Liver (tissue), 9 donors: Measurements from ENCODE around the gene PAK4. TPM values are rescaled to one million over a fixed set of nuclear protein-coding genes. Genes with fewer than 3 reads are reported as not detected.

Experiments used
- DNase-seq: peaks from one replicate; pipeline ENCODE4 v3.0.0-alpha.2; 2017; ENCODE audit warnings: low spot score
- H3K27ac ChIP-seq, 2 donors: one replicate each; pipeline ENCODE4 v1.7.0; 2013; ENCODE audit warnings: inconsistent platforms in 2 of 2, low read length in 2 of 2, control low read depth in 1 of 2, low read depth in 1 of 2, mild to moderate bottlenecking in 1 of 2
- H3K27me3 ChIP-seq, 4 donors: one replicate each; pipeline versions ENCODE4 v1.6.1 to v1.7.0; 2013; ENCODE audit warnings: low read length in 3 of 4, inconsistent platforms in 1 of 4, mild to moderate bottlenecking in 1 of 4, moderate library complexity in 1 of 4; ENCODE audit not compliant: control insufficient read depth in 4 of 4, insufficient read depth in 4 of 4
- H3K36me3 ChIP-seq, 4 donors: one replicate each; pipeline versions ENCODE4 v1.6.1 to v1.7.0; 2013; ENCODE audit warnings: low read length in 3 of 4, mild to moderate bottlenecking in 3 of 4, low read depth in 1 of 4, moderate library complexity in 1 of 4; ENCODE audit not compliant: control insufficient read depth in 4 of 4, insufficient read depth in 3 of 4
- H3K4me1 ChIP-seq, 4 donors: one replicate each; pipeline versions ENCODE4 v1.6.1 to v1.7.0; 2013; ENCODE audit warnings: low read length in 3 of 4, mild to moderate bottlenecking in 3 of 4, moderate library complexity in 1 of 4; ENCODE audit not compliant: control insufficient read depth in 4 of 4, insufficient read depth in 4 of 4
- H3K4me3 ChIP-seq, 3 donors: one replicate each; pipeline versions ENCODE4 v1.6.1 to v1.7.0; 2013; ENCODE audit warnings: low read length in 3 of 3, control low read depth in 1 of 3, low read depth in 1 of 3, mild to moderate bottlenecking in 1 of 3
- H3K9ac ChIP-seq, 2 donors: one replicate each; pipeline ENCODE4 v1.7.0; 2013; ENCODE audit warnings: low read length in 2 of 2, mild to moderate bottlenecking in 2 of 2, moderate library complexity in 2 of 2, control low read depth in 1 of 2, low read depth in 1 of 2
- H3K9me3 ChIP-seq, 4 donors: one replicate each; pipeline versions ENCODE4 v1.6.1 to v1.7.0; 2013; ENCODE audit warnings: low read length in 3 of 4; ENCODE audit not compliant: control insufficient read depth in 4 of 4
- EGR1 ChIP-seq, 2 donors: IDR thresholded peaks; 2 replicates each; pipeline ENCODE4 v1.6.1; 2016 to 2018; ENCODE audit warnings: antibody characterized with exemption in 2 of 2, low read depth in 2 of 2
- FOXA1 ChIP-seq: IDR thresholded peaks from 2 replicates; pipeline ENCODE4 v1.6.1; 2016; ENCODE audit warnings: antibody characterized with exemption
- FOXA2 ChIP-seq: IDR thresholded peaks from 2 replicates; pipeline ENCODE4 v1.6.1; 2016; ENCODE audit warnings: antibody characterized with exemption
- GABPA ChIP-seq, 2 donors: IDR thresholded peaks in 1 of 2; conservative IDR thresholded peaks in 1 of 2; 2 replicates each; pipeline ENCODE4 v1.6.1; 2016; ENCODE audit warnings: antibody characterized with exemption in 2 of 2, mild to moderate bottlenecking in 1 of 2, moderate library complexity in 1 of 2
- HNF4A ChIP-seq, 2 donors: conservative IDR thresholded peaks; 2 replicates each; pipeline ENCODE4 v1.6.1; 2016; ENCODE audit warnings: antibody characterized with exemption in 2 of 2, mild to moderate bottlenecking in 2 of 2
- JUND ChIP-seq, 2 donors: IDR thresholded peaks; 2 replicates each; pipeline ENCODE4 v1.6.1; 2016; ENCODE audit warnings: antibody characterized with exemption in 2 of 2
- RAD21 ChIP-seq, 2 donors: IDR thresholded peaks; 2 replicates each; pipeline ENCODE4 v1.6.1; 2016; ENCODE audit warnings: antibody characterized with exemption in 2 of 2, mild to moderate bottlenecking in 2 of 2
- RXRA ChIP-seq, 2 donors: IDR thresholded peaks; 2 replicates each; pipeline ENCODE4 v1.6.1; 2017 to 2018; ENCODE audit warnings: antibody characterized with exemption in 2 of 2, mild to moderate bottlenecking in 1 of 2
- SP1 ChIP-seq: IDR thresholded peaks from 2 replicates; pipeline ENCODE4 v1.6.1; 2018; ENCODE audit warnings: antibody characterized with exemption, mild to moderate bottlenecking
- TAF1 ChIP-seq: conservative IDR thresholded peaks from 2 replicates; pipeline ENCODE4 v1.6.1; 2016; ENCODE audit warnings: antibody characterized with exemption, mild to moderate bottlenecking
- WGBS: extraction: QIAGEN DNeasy Blood & Tissue Kit; methylation state at CpG from one replicate; pipeline ENCODE4 v1.1.7; 2013; 5-methylcytosine and 5-hydroxymethylcytosine counted together
- polyA plus RNA-seq, 2 donors: library from polyadenylated mRNA; stranded (reverse) in 1 of 2; unstranded in 1 of 2; fragments of 200-250 nt in 1 of 2; fragments of >200 nt in 1 of 2; fragmentation: Nextera tagmentation in 1 of 2; extraction: Ambion mirVana in 1 of 2; gene quantifications; one replicate each; pipeline versions ENCODE4 v1.2.1 to v1.2.3, GENCODE V29; 2013 to 2015
- total RNA-seq, 2 donors: library from RNA; depleted of rRNA; stranded (reverse); fragments of >200 nt; gene quantifications; one replicate each; pipeline ENCODE4 v1.2.3, GENCODE V29; 2014
- TF ChIP-seq, protein P1 (sequence below): IDR thresholded peaks from 2 replicates; pipeline ENCODE4 v1.6.1; 2016; ENCODE audit warnings: antibody characterized with exemption, mild to moderate bottlenecking
- TF ChIP-seq, protein P2 (sequence below): fragments of 150-350 bp; IDR thresholded peaks from 2 replicates; pipeline ENCODE4 v1.5.1; 2017; ENCODE audit warnings: improper control_type of control experiment, low read depth, low read length; ENCODE audit not compliant: missing input control
- TF ChIP-seq, protein P3 (sequence below): IDR thresholded peaks from 2 replicates; pipeline ENCODE4 v1.6.1; 2016; ENCODE audit warnings: antibody characterized with exemption
- donor health status: healthy.
- donor health status: healthy.
- donor health status: healthy.
- donor health status: healthy.
- donor health status: healthy.

Gene PAK4
- total and polyA plus RNA-seq, 4 donors = 5.4 to 16.6 (median 7.7) TPM

DNA sequence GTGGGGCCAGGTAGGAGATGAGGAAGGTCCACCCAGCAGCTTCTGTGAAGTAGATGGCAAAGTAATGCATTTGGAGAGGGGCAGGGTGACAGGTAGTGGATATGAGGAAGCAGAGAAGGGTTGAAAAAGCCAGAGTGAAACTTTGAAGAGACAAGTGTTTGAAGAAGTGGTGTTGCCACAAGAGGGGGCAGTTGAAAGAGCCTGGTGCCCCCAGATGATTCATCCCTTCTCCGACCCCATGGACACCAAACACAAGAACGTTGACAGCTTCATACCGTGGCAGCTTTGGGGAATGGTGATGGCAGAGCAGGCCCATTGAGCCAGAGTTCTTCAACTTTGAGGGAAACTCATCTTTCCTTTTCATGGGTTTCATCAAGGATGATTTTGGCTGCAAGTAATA lies 99.3 kb downstream of the PAK4 start:
- no peaks in the 10 kb centered on the region for H3K36me3 ChIP-seq
- no peaks in the 10 kb centered on the region for H3K4me1 ChIP-seq
- H3K27me3 ChIP-seq = no peaks in the 10 kb centered on the region
- no peak overlapping the region for H3K4me3 ChIP-seq
- DNase-seq = no peak
- H3K9ac ChIP-seq = no peak overlapping the region
- H3K27ac ChIP-seq = no peak overlapping the region
- H3K9me3 ChIP-seq = no peaks in the 10 kb centered on the region
- TF ChIP-seq, protein P1, sequence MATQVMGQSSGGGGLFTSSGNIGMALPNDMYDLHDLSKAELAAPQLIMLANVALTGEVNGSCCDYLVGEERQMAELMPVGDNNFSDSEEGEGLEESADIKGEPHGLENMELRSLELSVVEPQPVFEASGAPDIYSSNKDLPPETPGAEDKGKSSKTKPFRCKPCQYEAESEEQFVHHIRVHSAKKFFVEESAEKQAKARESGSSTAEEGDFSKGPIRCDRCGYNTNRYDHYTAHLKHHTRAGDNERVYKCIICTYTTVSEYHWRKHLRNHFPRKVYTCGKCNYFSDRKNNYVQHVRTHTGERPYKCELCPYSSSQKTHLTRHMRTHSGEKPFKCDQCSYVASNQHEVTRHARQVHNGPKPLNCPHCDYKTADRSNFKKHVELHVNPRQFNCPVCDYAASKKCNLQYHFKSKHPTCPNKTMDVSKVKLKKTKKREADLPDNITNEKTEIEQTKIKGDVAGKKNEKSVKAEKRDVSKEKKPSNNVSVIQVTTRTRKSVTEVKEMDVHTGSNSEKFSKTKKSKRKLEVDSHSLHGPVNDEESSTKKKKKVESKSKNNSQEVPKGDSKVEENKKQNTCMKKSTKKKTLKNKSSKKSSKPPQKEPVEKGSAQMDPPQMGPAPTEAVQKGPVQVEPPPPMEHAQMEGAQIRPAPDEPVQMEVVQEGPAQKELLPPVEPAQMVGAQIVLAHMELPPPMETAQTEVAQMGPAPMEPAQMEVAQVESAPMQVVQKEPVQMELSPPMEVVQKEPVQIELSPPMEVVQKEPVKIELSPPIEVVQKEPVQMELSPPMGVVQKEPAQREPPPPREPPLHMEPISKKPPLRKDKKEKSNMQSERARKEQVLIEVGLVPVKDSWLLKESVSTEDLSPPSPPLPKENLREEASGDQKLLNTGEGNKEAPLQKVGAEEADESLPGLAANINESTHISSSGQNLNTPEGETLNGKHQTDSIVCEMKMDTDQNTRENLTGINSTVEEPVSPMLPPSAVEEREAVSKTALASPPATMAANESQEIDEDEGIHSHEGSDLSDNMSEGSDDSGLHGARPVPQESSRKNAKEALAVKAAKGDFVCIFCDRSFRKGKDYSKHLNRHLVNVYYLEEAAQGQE = no peak
- TF ChIP-seq HNF4A (conservative IDR thresholded peaks at IDR 0.05) (no peak), RXRA (IDR thresholded peaks at IDR 0.05) (no peak), TAF1 (no peak), SP1 (no peak), GABPA (IDR thresholded peaks at IDR 0.05 in 1 of 2, conservative IDR thresholded peaks at IDR 0.05 in 1 of 2) (no peak), EGR1 (IDR thresholded peaks at IDR 0.05; ENCODE audit: low read depth in 2 of 2) (no peak), RAD21 (IDR thresholded peaks at IDR 0.05) (no peak), FOXA1 (no peak), JUND (IDR thresholded peaks at IDR 0.05) (no peak), FOXA2 (no peak)
- TF ChIP-seq, protein P2, sequence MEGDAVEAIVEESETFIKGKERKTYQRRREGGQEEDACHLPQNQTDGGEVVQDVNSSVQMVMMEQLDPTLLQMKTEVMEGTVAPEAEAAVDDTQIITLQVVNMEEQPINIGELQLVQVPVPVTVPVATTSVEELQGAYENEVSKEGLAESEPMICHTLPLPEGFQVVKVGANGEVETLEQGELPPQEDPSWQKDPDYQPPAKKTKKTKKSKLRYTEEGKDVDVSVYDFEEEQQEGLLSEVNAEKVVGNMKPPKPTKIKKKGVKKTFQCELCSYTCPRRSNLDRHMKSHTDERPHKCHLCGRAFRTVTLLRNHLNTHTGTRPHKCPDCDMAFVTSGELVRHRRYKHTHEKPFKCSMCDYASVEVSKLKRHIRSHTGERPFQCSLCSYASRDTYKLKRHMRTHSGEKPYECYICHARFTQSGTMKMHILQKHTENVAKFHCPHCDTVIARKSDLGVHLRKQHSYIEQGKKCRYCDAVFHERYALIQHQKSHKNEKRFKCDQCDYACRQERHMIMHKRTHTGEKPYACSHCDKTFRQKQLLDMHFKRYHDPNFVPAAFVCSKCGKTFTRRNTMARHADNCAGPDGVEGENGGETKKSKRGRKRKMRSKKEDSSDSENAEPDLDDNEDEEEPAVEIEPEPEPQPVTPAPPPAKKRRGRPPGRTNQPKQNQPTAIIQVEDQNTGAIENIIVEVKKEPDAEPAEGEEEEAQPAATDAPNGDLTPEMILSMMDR = no peak
- TF ChIP-seq, protein P3, sequence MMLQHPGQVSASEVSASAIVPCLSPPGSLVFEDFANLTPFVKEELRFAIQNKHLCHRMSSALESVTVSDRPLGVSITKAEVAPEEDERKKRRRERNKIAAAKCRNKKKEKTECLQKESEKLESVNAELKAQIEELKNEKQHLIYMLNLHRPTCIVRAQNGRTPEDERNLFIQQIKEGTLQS = no peak
- WGBS = 33% methylated on average over 3 of the region's 3 CpGs

Other genes starting within 250 kb of the PAK4 start
- 1 to 10 TPM; 4.9 to 5.5 TPM for gene RINL, start 247.5 kb upstream of the PAK4 start, total RNA-seq
- 1 to 10 TPM; 5.5 to 8.7 TPM for gene RINL, start 247.5 kb upstream of the PAK4 start, polyA plus RNA-seq
- gene SIRT2, start 226.2 kb upstream of the PAK4 start, total RNA-seq = 10 to 100 TPM; 21.8 to 42.2 TPM
- 10 to 100 TPM; 26.1 to 27.6 TPM for gene SIRT2, start 226.2 kb upstream of the PAK4 start, polyA plus RNA-seq
- 10 to 100 TPM; 10.0 to 19.7 TPM for gene NFKBIB, start 225.8 kb upstream of the PAK4 start, total RNA-seq
- gene NFKBIB, start 225.8 kb upstream of the PAK4 start, polyA plus RNA-seq = 10 to 100 TPM in 1 of 2 donors, 1 to 10 TPM in 1; 8.0 to 25.4 TPM
- gene CCER2, start 213.6 kb upstream of the PAK4 start, total RNA-seq = under 1 TPM; 0.08 to 0.14 TPM
- under 1 TPM in 1 of 2 donors, not detected in 1; 0.16 TPM for gene CCER2, start 213.6 kb upstream of the PAK4 start, polyA plus RNA-seq
- gene SARS2, start 195.0 kb upstream of the PAK4 start, total RNA-seq = 10 to 100 TPM; 15.9 to 19.2 TPM
- 10 to 100 TPM; 16.4 to 17.8 TPM for gene SARS2, start 195.0 kb upstream of the PAK4 start, polyA plus RNA-seq
- gene MRPS12, start 194.8 kb upstream of the PAK4 start, total RNA-seq = 10 to 100 TPM; 19.0 to 20.2 TPM
- gene MRPS12, start 194.8 kb upstream of the PAK4 start, polyA plus RNA-seq = 10 to 100 TPM; 59.6 to 62.0 TPM
- 10 to 100 TPM; 21.3 to 31.9 TPM for gene FBXO17, start 150.0 kb upstream of the PAK4 start, total RNA-seq
- gene FBXO17, start 150.0 kb upstream of the PAK4 start, polyA plus RNA-seq = 10 to 100 TPM; 19.7 to 25.6 TPM
- gene FBXO27, start 93.2 kb upstream of the PAK4 start, total RNA-seq = 1 to 10 TPM; 3.1 to 4.3 TPM
- 1 to 10 TPM; 2.1 to 5.0 TPM for gene FBXO27, start 93.2 kb upstream of the PAK4 start, polyA plus RNA-seq
- gene ACP7, start 41.4 kb upstream of the PAK4 start, total RNA-seq = under 1 TPM in 1 of 2 donors, not detected in 1; 0.05 TPM
- not detected for gene ACP7, start 41.4 kb upstream of the PAK4 start, polyA plus RNA-seq
- not detected for gene NCCRP1, start 71.2 kb downstream of the PAK4 start, total RNA-seq
- gene NCCRP1, start 71.2 kb downstream of the PAK4 start, polyA plus RNA-seq = not detected
- not detected for gene SYCN, start 78.5 kb downstream of the PAK4 start, total RNA-seq
- gene SYCN, start 78.5 kb downstream of the PAK4 start, polyA plus RNA-seq = not detected
- not detected for gene IFNL3, start 119.2 kb downstream of the PAK4 start, total RNA-seq
- gene IFNL3, start 119.2 kb downstream of the PAK4 start, polyA plus RNA-seq = not detected
- not detected for gene IFNL4, start 123.1 kb downstream of the PAK4 start, total RNA-seq
- gene IFNL4, start 123.1 kb downstream of the PAK4 start, polyA plus RNA-seq = not detected
- not detected for gene IFNL2, start 142.6 kb downstream of the PAK4 start, total RNA-seq
- gene IFNL2, start 142.6 kb downstream of the PAK4 start, polyA plus RNA-seq = not detected
- gene IFNL1, start 170.6 kb downstream of the PAK4 start, total RNA-seq = not detected
- not detected for gene IFNL1, start 170.6 kb downstream of the PAK4 start, polyA plus RNA-seq
- under 1 TPM; 0.75 to 0.98 TPM for gene LRFN1, start 195.1 kb downstream of the PAK4 start, total RNA-seq
- under 1 TPM; 0.11 to 0.55 TPM for gene LRFN1, start 195.1 kb downstream of the PAK4 start, polyA plus RNA-seq
- gene GMFG, start 210.3 kb downstream of the PAK4 start, total RNA-seq = 10 to 100 TPM in 1 of 2 donors, 1 to 10 TPM in 1; 9.1 to 20.6 TPM
- gene GMFG, start 210.3 kb downstream of the PAK4 start, polyA plus RNA-seq = 10 to 100 TPM; 19.1 to 24.2 TPM
- gene SAMD4B, start 216.6 kb downstream of the PAK4 start, total RNA-seq = 10 to 100 TPM; 22.5 to 38.4 TPM
- gene SAMD4B, start 216.6 kb downstream of the PAK4 start, polyA plus RNA-seq = 10 to 100 TPM; 17.3 to 39.4 TPM